Loucy (cell line): ENCODE results near the gene RPL35A.
"Not testable (repeated sequence)": the region's sequence is repeated elsewhere in the genome, so short reads cannot be mapped to it uniquely, and the experiment has no call there.

Experiments used
- H2AFZ ChIP-seq: fragments of 200-600 bp; sonication (generic); 2 replicates; pipeline ENCODE4 v1.6.0; 2016; ENCODE audit warnings: antibody characterized with exemption, mild to moderate bottlenecking, low read length, moderate library complexity
- H3F3A ChIP-seq: fragments of 200-600 bp; 2 replicates; pipeline ENCODE4 v1.6.0; 2016; ENCODE audit warnings: antibody characterized with exemption, low read depth, mild to moderate bottlenecking
- H3K27me3 ChIP-seq: fragments of 200-600 bp; sonication (generic); 2 replicates; pipeline ENCODE4 v1.6.1; 2014; ENCODE audit warnings: low read length, mild to moderate bottlenecking; ENCODE audit not compliant: insufficient read depth, poor library complexity, severe bottlenecking
- H3K36me3 ChIP-seq: fragments of 200-600 bp; sonication (generic); 2 replicates; pipeline ENCODE4 v1.6.1; 2016; ENCODE audit warnings: low read length; ENCODE audit not compliant: insufficient read depth
- H3K4me1 ChIP-seq: fragments of 200-600 bp; sonication (generic); 2 replicates; pipeline ENCODE4 v1.5.1; 2014; ENCODE audit warnings: low read length, mild to moderate bottlenecking; ENCODE audit not compliant: insufficient read depth, poor library complexity, severe bottlenecking
- H3K4me2 ChIP-seq: fragments of 200-600 bp; sonication (generic); 2 replicates; pipeline ENCODE4 v1.6.0; 2014; ENCODE audit warnings: antibody characterized with exemption, low read length, low read depth, mild to moderate bottlenecking; ENCODE audit not compliant: poor library complexity, severe bottlenecking
- H3K4me3 ChIP-seq: fragments of 200-600 bp; sonication (generic); 2 replicates; pipeline ENCODE4 v1.5.1; 2014; ENCODE audit warnings: low read length, mild to moderate bottlenecking, mixed read lengths; ENCODE audit not compliant: poor library complexity, severe bottlenecking
- H3K79me2 ChIP-seq: fragments of 200-600 bp; sonication (generic); 2 replicates; pipeline ENCODE4 v1.6.1; 2014; ENCODE audit warnings: low read length; ENCODE audit not compliant: insufficient read depth
- H3K9ac ChIP-seq: fragments of 200-600 bp; sonication (generic); 2 replicates; pipeline ENCODE4 v1.6.0; 2014; ENCODE audit warnings: mild to moderate bottlenecking, low read depth, low read length, moderate library complexity; ENCODE audit not compliant: poor library complexity, severe bottlenecking
- H3K9me2 ChIP-seq: fragments of 200-600 bp; sonication (generic); replicated peaks from 2 replicates; pipeline ENCODE4 v1.6.1; 2016; ENCODE audit warnings: low read depth, low read length, mixed read lengths
- H3K9me3 ChIP-seq: fragments of 200-600 bp; sonication (generic); 2 replicates; pipeline ENCODE4 v1.6.1; 2014; ENCODE audit warnings: mild to moderate bottlenecking, antibody characterized with exemption, low read length, low read depth; ENCODE audit not compliant: insufficient read depth
- H4K20me1 ChIP-seq: fragments of 200-600 bp; sonication (generic); 2 replicates; pipeline ENCODE4 v1.6.0; 2014; ENCODE audit warnings: antibody characterized with exemption, low read length, mild to moderate bottlenecking; ENCODE audit not compliant: insufficient read depth, poor library complexity, severe bottlenecking
- EZH2phosphoT487 ChIP-seq: fragments of 200-600 bp; IDR thresholded peaks from 2 replicates; pipeline ENCODE4 v1.6.1; 2018; ENCODE audit warnings: antibody characterized with exemption, mild to moderate bottlenecking, moderate library complexity, borderline replicate concordance
- TF ChIP-seq, protein P1 (sequence below): fragments of 200-600 bp; sonication (generic); conservative IDR thresholded peaks from 2 replicates; pipeline ENCODE4 v1.5.1; 2014; ENCODE audit warnings: mild to moderate bottlenecking, antibody characterized with exemption, low read length

The RPL35A gene

DNA sequence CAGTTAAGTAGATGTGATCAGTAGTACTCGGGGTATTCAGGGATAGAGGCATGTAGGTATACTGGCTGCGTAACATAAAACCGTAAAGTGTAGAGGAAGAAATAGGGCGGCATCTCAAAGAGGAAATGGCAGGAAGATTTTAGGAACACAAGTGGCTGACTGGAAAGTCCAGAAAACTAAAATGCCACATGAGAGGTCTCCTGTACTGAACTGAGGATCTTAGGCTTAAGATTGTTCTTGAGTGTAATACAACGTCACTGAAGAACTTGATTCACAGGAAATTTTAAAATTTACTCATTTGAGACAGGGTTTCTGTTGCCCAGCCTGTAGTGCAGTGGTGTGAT lies 7.8 kb downstream of the RPL35A start:
- 0 out of 2 replicates have a peak, but pooled peaks cover 7% of the 10 kb centered on the region for H3F3A ChIP-seq
- H3K4me2 ChIP-seq = peak overlapping the region; percentile 86
- peaks cover 30% of the 10 kb centered on the region for H4K20me1 ChIP-seq
- H3K27me3 ChIP-seq = no peaks in the 10 kb centered on the region
- H3K9me3 ChIP-seq = no peaks in the 10 kb centered on the region
- H3K4me1 ChIP-seq = peaks cover 57% of the 10 kb centered on the region
- H3K4me3 ChIP-seq = no peak overlapping the region
- H3K79me2 ChIP-seq = peaks cover 29% of the 10 kb centered on the region
- no peaks in the 10 kb centered on the region for H3K9me2 ChIP-seq
- no peak overlapping the region for H2AFZ ChIP-seq
- H3K36me3 ChIP-seq = peaks cover 41% of the 10 kb centered on the region
- H3K9ac ChIP-seq = no peak overlapping the region
- TF ChIP-seq, protein P1, sequence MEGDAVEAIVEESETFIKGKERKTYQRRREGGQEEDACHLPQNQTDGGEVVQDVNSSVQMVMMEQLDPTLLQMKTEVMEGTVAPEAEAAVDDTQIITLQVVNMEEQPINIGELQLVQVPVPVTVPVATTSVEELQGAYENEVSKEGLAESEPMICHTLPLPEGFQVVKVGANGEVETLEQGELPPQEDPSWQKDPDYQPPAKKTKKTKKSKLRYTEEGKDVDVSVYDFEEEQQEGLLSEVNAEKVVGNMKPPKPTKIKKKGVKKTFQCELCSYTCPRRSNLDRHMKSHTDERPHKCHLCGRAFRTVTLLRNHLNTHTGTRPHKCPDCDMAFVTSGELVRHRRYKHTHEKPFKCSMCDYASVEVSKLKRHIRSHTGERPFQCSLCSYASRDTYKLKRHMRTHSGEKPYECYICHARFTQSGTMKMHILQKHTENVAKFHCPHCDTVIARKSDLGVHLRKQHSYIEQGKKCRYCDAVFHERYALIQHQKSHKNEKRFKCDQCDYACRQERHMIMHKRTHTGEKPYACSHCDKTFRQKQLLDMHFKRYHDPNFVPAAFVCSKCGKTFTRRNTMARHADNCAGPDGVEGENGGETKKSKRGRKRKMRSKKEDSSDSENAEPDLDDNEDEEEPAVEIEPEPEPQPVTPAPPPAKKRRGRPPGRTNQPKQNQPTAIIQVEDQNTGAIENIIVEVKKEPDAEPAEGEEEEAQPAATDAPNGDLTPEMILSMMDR = no peak
- no peak for TF ChIP-seq EZH2phosphoT487

GRCh38 chr3:197958346-197958745 lies 8.4 kb downstream of the RPL35A start:
- Histone ChIP-seq H3K4me2 (peak overlapping the region; percentile 86), H3K9me3 (no peaks in the 10 kb centered on the region), H3K79me2 (peaks cover 23% of the 10 kb centered on the region), H4K20me1 (peaks cover 24% of the 10 kb centered on the region), H3K4me3 (peak overlapping the region; percentile 86), H2AFZ (no peak overlapping the region), H3K9ac (no peak overlapping the region), H3K4me1 (peaks cover 51% of the 10 kb centered on the region), H3K36me3 (peaks cover 36% of the 10 kb centered on the region), H3K27me3 (no peaks in the 10 kb centered on the region), H3K9me2 (no peaks in the 10 kb centered on the region), H3F3A (0 out of 2 replicates have a peak, but pooled peaks cover 7% of the 10 kb centered on the region)
- TF ChIP-seq, protein P1 = no peak
- TF ChIP-seq EZH2phosphoT487 = no peak

GRCh38 chr3:197958848-197959247 lies 8.9 kb downstream of the RPL35A start:
- H3K9me3 ChIP-seq, H3K27me3 ChIP-seq, H2AFZ ChIP-seq, H3K9me2 ChIP-seq, H3F3A ChIP-seq: not testable (repeated sequence)
- H3K4me3 ChIP-seq = peak overlapping the region; percentile 86
- peak overlapping the region; percentile 86 for H3K4me2 ChIP-seq
- peaks cover 19% of the 10 kb centered on the region for H4K20me1 ChIP-seq
- peak overlapping the region; percentile 69 for H3K9ac ChIP-seq
- H3K4me1 ChIP-seq = peaks cover 46% of the 10 kb centered on the region
- H3K79me2 ChIP-seq = peaks cover 18% of the 10 kb centered on the region
- peaks cover 31% of the 10 kb centered on the region; the same call in 1 of the 2 replicates for H3K36me3 ChIP-seq

GRCh38 chr3:197959500-197959890 lies 9.5 kb downstream of the RPL35A start:
- Histone ChIP-seq H3K4me2 (peak overlapping the region; percentile 86), H3K27me3 (no peaks in the 10 kb centered on the region), H4K20me1 (peaks cover 12% of the 10 kb centered on the region), H3K36me3 (peaks cover 24% of the 10 kb centered on the region; the same call in 1 of the 2 replicates), H3K9ac (peak overlapping the region; percentile 69), H3K4me1 (peaks cover 40% of the 10 kb centered on the region), H3K9me2 (no peaks in the 10 kb centered on the region), H3K9me3 (no peaks in the 10 kb centered on the region), H3F3A (0 out of 2 replicates have a peak, but pooled peaks cover 7% of the 10 kb centered on the region), H3K4me3 (peak overlapping the region; percentile 86), H3K79me2 (peaks cover 11% of the 10 kb centered on the region; the same call in 1 of the 2 replicates), H2AFZ (peak overlapping the region; percentile 88)
- TF ChIP-seq, protein P1 = no peak
- no peak for TF ChIP-seq EZH2phosphoT487
